Right ventricle myocardium inferior (tissue), 1 donor: Measurements from ENCODE around the gene KRTAP10-10. TPM values are rescaled to one million over a fixed set of nuclear protein-coding genes. Genes with fewer than 3 reads are reported as not detected.
A peak's percentile ranks its signal among the peaks of the same experiment; 100 is the strongest.
"Not testable (repeated sequence)": the region's sequence is repeated elsewhere in the genome, so short reads cannot be mapped to it uniquely, and the experiment has no call there.

Experiments
- ATAC-seq: fragments of 200-7000 bp; cut with Tn5 transposase; one replicate; pipeline ENCODE4 v1.9.1; 2020; ENCODE audit warnings: mild to moderate bottlenecking, moderate library complexity
- DNase-seq: peaks from one replicate; pipeline ENCODE4 v3.0.0; 2021; ENCODE audit errors: missing footprints
- intact Hi-C: fragments of 100-400 bp; cut with DNase I; formaldehyde crosslinking; loops from one replicate; pipeline ENCODE4 v1.11.0; 2022
- total RNA-seq: library from RNA; stranded (reverse); fragmentation: NEBNext Ultra II Directional; extraction: Animal tissue kit (Norgen Biotek cat#: 25700); gene quantifications from one replicate; pipeline ENCODE4 v1.2.1, GENCODE V29; 2021
- donor health status: DM: no; HTN: yes; CAD: no; lungs with severe emphysema.

Gene KRTAP10-10
- total RNA-seq, 1 donor from 2014 or later: not detected

DNA sequence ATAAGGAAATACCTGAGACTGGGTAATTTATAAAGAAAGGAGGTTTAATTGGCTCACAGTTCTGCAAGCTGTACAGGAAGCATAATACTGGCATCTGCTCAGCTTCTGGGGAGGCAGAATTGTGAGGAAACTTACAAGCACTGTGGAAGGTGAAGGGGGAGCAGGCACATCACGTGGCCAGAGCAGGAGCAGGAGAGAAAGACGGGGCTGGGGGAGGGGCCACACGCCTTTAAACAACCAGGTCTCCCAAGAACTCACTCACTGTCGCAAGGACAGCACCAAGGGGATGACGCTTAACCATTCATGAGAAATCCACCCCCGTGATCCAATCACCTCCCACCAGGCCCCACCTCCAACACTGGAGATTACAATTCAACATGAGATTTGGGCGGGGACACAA is 24.4 kb downstream of the KRTAP10-10 start:
- ATAC-seq, DNase-seq, intact Hi-C loops: not testable (repeated sequence)

DNA sequence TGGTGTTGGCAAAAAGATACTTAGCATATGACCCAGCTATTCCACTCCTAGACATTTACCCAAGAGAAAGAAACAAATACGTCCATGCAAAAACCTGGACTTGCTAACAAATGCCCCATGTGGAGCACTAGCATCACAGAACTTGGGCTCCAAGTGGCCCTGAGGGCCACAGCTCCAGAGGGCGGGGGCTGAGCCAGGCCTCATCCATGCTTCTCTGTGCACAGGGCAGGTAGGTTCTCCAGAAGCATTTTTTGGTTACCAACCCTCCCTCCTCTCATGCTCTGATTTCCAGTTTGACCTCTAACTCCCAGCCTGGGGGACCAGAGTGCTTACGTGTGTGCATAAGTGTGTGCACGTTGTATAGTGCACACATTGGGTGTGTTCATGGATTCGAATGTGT is 27.5 kb downstream of the KRTAP10-10 start:
- no peak for DNase-seq
- ATAC-seq: no peak
- intact Hi-C loops: no loop called here

DNA sequence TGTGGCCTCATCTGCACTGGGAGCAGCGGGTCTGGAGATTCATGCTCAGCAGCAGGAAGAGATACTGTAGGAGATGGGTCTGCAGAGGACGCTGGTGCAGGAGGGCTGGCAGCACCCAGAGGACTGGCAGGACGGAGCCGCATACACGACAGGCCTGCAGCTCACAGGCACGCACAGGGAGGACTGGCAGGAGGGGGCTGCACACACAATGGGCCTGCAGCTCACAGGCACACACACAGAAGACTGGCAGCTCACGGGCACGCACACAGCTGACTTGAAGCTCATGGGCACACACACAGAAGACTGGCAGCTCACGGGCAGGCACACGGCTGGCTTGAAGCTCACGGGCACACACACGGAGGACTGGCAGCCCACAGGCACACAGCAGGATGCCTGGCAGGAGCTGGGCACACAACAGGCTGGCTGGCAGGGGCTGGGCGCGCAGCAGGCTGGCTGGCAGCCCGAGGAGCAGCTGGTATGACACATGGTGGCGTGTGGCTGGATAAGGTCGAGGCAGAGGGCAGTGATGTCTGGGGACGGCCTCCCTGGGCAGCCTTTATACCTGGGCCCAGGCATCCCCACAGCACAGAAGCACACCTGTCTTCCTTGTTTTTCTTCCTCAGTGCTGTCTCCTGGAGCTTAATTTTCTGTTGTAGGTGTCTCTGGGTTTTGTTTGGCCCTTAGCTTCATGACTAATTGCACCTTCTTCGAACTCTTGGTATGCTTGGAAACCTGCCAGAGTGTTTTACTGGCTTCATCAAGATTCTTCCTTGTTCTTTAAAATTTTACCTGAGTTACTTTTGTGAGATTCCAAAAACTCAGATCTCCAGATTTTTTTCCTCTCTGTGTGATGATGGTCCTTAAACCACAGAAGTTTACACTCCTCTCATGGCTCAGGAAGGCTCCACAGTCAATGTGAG is 29.5 kb downstream of the KRTAP10-10 start, which contains the start of gene KRTAP12-2:
Gene KRTAP12-2, minus strand, starts transcription at position 527 of the 920 bp plus-strand sequence. Its CDS starts 41 bp downstream, at position 486.
- ATAC-seq (peak; percentile 88), DNase-seq (peak; percentile 84)
- intact Hi-C loops: no loop called here

DNA sequence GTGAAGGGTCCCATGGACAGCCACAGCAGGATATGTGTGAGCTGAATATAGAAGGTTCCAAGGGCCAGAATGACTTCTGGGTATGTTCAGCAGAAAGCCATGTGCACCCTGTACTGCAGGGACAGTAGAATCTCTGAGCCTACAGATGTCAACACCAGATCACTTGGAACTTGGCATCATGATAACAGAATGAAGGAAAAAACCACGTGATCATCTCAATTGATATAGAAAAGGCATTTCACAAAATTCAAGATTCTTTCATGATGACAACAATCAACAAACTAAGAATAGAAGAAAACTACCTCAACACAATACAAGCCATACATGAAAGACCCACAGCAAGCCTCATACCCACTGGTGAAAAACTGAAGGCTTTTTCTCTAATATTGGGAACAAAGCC is 30.5 kb downstream of the KRTAP10-10 start:
- ATAC-seq: no peak
- DNase-seq: no peak
- intact Hi-C loops: no loop called here

DNA sequence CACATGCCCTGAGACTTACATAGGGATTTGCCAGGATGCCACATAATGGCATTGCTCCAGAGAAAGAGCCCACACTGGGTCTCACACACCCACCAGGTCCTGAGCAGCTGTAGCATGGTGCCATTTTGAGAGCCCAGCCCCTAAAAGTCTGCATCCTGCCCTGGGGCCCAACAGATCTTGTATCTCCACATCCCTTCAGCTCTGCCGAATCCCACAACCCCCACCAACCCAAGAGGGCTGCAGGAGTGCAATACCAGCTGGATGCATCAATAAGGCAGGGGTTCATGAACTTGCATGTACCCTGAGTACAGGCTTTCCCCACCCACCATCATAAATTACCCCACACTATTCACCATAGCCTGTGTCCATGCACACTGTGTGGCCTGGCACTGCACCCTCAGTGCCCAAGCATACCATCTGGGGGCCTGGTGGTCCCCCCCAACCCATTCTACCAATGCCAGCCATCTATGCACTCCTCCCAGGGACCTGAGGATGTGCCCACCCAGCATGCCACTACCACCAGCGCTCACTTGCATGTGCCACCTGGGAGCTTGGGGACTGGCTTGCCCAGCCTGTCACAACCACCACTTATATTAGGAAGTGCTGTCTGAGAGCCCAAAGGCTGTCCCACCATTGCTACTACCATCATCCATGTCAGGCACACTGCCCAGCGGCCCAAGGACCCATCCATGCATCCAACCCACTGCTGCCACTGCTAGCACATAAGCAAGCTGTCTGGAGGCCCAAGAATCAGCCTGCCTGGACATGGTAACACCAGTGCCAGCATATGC is 33.7 kb downstream of the KRTAP10-10 start:
- intact Hi-C loops: no loop called here
- ATAC-seq (no peak), DNase-seq (no peak)

DNA sequence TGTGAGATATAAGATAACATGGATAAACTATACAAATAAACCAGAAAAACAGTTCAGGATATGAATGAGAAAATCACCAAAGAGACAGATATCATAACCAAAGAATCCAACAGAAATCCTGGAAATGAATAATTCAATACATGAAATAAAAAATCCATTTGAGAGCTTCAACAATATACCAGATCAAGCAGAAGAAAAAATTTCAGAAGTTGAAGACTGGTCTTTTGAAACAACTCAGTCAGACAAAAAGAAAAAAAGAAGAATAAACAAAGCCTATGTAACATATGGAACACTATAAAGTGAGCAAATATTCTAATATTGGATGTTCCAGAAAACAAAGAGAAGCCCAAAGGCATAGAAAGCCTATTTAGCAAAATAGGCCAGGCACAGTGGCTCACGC is 34.8 kb downstream of the KRTAP10-10 start:
- ATAC-seq (no peak), DNase-seq (no peak)
- intact Hi-C loops: no loop called here

DNA sequence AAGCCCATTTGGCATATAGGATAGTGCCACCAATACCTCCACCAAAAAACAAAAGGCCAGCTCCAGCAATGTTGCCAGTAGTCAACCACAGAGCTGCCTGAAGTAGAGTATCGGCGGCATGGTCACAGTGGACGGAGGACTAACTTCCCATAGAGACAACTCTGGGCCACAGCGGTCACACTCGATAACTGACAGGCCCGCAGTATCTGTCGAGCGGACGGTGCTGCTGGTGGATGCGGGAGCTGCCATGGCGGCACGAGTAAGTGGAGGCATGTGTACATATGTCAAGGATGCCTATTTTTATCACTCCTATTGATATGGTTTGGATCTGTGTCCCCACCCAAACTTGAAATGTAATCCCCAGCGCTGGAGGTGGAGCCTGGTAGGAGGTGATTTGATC is 40.7 kb downstream of the KRTAP10-10 start:
- intact Hi-C loops: no loop called here
- ATAC-seq: no peak
- DNase-seq: no peak

DNA sequence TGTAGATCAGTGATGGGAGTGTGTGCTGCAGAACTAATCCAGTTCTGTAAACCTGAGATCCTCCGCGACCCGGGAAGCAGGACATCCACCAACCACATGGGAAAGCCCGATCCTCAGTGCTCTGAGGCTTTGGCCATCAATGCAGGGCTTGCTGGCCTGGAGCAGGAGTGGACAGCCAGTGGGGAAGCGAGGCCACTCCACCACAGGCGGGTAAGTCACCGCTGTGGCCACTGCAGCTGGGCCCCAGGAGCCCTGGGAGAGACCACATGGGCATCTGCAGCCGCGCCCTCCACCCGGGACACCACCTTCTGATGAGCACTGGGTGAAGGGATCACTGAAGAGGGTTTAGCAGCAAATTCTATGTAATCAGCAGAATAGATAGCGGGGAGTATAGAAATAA is 44.0 kb downstream of the KRTAP10-10 start:
- no peak for ATAC-seq
- intact Hi-C loops: no loop called here
- DNase-seq: no peak

DNA sequence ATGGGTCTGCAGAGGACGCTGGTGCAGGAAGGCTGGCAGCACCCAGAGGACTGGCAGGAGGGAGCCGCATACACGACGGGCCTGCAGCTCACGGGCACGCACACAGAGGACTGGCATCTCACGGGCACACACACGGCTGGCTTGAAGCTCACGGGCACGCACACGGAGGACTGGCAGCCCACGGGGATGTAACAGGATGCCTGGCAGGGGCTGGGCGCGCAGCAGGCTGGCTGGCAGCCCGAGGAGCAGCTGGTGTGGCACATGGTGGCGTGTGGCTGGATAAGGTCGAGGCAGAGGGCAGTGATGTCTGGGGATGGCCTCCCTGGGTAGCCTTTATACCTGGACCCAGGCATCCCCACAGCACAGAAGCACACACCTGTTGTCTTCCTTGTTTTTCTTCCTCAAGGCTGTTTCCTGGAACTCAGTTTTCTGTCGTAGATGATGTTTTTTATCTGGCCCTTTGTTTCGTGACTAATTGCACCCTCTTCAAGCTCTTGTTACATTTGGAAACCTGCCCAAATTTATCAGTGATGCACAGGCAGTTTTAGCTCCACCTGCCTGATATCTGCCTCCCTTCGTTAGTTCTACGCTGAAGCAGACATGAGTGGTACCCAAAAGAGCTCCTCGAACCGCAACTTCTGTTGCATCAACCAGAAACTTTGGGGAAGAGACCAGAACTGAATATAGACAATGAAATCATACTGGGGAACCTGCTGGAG is 44.9 kb downstream of the KRTAP10-10 start, which contains the start of gene KRTAP12-1:
Gene KRTAP12-1, minus strand, starts transcription at position 303 of the 719 bp plus-strand sequence. Its CDS starts 40 bp downstream, at position 263.
- intact Hi-C loops: no loop called here
- ATAC-seq: no peak
- no peak for DNase-seq

DNA sequence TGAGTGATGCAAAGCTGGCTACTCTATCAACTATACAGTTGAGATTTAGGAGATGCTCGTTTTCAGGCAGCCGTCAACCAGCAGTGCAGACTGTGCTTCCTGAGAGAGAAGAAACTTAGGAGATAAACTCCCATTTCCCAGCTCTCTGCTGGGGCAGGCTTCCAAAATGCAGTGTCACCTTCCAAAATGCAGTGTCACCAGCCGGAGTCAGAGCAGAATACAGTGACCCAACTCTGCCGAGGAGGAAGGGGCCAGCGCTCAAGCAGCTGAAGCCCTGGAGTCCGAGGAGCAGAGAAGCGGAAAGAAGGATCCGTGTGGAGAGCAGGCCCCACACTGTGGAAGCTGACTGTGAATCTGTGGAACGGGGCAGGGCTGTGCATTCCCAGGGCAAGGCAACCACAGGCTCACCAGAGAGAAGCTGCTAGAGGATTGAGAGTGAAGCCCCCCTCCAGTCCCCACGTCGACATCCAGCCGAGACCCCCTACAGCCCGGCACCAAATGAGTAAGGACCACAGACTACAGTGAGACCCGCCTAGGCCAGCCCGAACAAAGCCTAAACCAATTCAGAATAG is 45.5 kb downstream of the KRTAP10-10 start:
- ATAC-seq (no peak), DNase-seq (no peak)
- intact Hi-C loops: no loop called here

DNA sequence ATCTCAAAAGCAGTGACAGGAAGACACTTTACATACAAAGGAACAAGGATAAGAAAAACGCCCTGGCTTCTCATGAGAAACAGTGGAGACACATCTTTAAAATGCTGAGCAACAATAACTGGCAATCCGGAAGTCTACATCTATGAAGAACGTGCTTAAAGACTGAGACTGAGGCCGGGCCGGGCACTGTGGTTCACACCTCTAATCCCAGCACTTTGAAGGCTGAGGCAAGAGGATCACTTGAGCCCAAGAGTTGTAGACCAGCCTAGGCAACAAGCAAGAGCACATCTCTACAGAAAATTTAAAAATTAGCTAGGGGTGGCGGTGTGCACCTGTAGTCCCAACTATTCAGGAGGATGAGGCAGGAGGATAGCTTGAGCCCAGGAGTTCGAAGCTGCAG is 46.9 kb downstream of the KRTAP10-10 start:
- DNase-seq (no peak), ATAC-seq (no peak)
- intact Hi-C loops: no loop called here

DNA sequence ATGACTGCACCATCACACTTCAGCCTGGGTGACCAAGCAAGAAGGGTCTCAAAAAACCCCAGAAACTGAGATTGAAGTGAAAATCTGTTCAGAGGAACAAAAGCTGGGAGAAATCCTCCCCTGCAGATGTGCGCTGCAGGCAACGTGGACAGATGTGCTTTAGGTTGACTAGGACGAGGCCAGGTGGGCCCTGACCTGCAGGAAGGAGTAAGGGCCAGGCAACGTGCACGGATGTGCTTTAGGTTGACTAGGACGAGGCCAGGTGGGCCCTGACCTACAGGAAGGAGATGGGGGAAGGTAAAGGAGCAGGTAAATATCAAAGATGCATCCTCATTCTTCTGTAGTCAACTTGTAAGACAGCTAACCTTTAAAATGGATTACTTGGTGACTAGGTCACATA is 47.3 kb downstream of the KRTAP10-10 start:
- intact Hi-C loops: no loop called here
- no peak for ATAC-seq

DNA sequence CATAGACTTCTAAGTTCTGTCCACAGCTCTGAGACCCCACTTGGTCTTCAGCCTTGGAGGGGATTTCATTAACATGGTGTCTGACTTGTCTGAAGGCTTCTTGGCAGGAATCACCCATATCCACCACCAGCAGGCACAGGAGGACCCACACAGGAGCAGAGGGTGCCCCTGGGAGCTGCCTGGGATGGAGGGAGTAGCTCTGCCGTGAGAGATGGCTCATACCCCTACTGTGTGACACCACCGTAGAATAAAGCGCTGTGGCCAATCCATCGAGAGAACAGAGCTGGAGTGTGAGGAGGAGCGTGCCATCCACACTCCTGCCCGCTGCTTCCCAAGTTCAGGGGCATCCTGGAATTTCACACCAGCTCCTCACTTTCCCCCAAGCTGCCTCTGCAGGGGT is 47.9 kb downstream of the KRTAP10-10 start:
- intact Hi-C loops, ATAC-seq, DNase-seq: not testable (repeated sequence)

More for the DNA sequence above, 47.3 kb downstream of the KRTAP10-10 start:
- no peak for DNase-seq

DNA sequence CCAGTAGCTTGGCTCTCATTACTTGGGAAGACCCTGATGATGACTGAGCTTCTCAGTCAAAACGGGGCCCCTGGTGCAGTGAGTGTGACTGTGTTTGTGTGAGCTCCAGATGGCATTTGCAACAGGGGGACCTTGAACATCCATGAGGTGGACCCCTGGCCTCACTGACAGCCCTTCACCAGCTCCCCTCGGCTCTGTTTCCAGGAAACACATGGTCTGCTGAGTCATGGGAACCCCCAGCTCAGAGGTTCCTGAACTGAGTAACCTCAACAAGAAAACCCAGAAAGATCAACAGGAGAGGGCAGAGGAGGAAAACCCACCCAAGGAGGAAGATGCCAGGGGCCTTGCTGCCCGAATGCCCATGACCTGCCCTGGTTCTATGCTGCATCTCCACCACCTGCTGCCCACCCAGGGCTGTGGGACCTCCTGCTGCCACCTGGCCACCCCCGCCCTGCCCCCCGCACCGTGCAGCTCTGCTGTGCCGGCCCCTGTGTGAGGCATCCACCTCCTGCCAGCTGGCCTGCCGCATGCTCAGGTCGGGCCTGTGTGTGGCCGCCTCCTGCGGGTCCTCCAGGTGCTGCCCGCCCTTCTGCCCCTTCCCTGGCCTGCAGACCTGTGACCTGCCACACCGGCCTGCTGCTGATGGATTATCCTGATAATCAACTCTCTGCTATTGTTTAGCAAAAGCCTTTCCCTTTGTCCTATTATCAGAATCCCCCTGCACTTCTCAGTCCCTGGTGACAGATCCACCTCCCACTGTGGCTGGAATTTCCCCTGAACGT is 49.0 kb downstream of the KRTAP10-10 start:
- no peak for ATAC-seq
- intact Hi-C loops: no loop called here
- DNase-seq: no peak

DNA sequence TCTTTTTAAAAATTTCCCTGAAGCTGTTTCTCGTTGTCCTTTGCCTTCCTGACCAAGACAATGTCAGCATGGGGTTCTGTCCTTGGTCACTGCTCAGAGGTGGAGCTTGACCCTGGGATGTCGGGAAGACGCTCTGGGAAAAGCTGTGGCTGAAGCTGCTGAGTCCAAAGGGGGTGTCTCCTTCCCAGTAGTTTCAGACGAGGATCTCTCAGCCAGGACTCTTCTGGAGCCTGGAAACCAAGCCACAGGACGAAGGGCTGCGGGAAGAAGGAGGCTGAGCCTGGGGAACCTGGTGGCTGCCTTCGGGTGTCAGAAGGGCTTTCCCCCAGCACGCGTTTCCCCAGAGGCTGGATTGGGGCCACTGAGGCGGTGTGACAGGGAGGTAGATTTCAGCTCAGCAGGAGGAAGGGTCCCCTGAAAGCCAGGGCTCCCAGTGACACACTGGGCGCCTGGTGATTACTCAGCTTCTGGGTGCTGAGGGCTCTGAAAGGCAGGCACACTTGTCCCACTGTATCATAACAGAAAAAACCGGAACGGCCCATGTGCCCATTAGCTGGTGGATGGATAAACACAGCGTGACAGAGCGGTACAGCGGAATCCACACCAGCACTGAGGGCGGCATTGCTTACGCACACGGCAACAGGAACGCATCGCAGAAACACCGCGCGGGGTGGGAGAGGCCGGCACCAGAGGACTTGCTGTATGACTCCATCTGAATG is 49.8 kb downstream of the KRTAP10-10 start:
- no peak for ATAC-seq
- intact Hi-C loops: no loop called here
- no peak for DNase-seq

DNA sequence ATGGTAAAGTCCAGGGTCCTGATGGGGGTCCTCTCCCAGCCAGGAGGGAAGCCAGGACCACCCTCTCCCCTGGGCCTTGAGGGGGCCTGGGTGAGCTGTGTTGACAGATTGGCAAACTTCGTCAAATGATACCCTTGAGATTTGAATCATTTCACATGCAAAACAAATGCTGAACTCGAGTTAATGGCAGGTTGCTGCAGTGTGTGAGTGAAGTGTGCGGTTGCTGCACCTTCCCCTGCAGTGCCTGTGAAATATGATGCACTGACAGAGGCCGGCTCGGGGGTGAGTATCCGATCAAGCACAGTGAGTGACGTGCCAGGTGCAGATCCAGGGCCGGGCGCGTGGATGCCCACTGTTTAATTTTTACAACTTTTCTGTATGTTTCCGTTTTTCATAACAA is 50.5 kb downstream of the KRTAP10-10 start:
- ATAC-seq (no peak), DNase-seq (no peak)
- intact Hi-C loops: no loop called here
